ENCODE results near the gene CUL1.

Gene CUL1

GRCh38 chr7:148814922-148815559, 116.3 kb downstream of the CUL1 start:
- DNase-seq = no peak
- Histone ChIP-seq H2BK15ac (ENCODE audit: low read depth, poor library complexity, severe bottlenecking) (no peak overlapping the region), H3K27ac (ENCODE audit: low read length, poor library complexity, severe bottlenecking) (no peak overlapping the region), H2AFZ (ENCODE audit: low read depth, low read length) (no peak overlapping the region), H3K4me3 (ENCODE audit: insufficient read depth in 1 of 2, low read depth in 1 of 2, low read length in 2 of 2) (no peak overlapping the region), H3K79me1 (replicated peaks; ENCODE audit: low read length, poor library complexity, severe bottlenecking) (peaks cover 12% of the 10 kb centered on the region), H3K23ac (ENCODE audit: low read length in 2 of 2) (no peak overlapping the region), H3K27me3 (ENCODE audit: control insufficient read depth in 1 of 2, insufficient read depth in 1 of 2, low read length in 2 of 2) (no peaks in the 10 kb centered on the region), H3K9ac (ENCODE audit: low read length) (no peak overlapping the region), H2BK12ac (ENCODE audit: low read length in 2 of 2) (no peak overlapping the region), H2AK5ac (ENCODE audit: low read length, severe bottlenecking) (no peak overlapping the region), H3K4me1 (ENCODE audit: control insufficient read depth, insufficient read depth, low read depth, low read length) (peaks cover 2% of the 10 kb centered on the region), H3K36me3 (ENCODE audit: control insufficient read depth in 1 of 2, insufficient read depth in 2 of 2, low read depth in 1 of 2, low read length in 2 of 2) (peaks cover 8 to 35% of the 10 kb centered on the region in 2 experiments), H3K9me3 (ENCODE audit: control insufficient read depth, low read length) (no peaks in the 10 kb centered on the region), H3K14ac (ENCODE audit: low read length in 2 of 2) (no peak overlapping the region), H4K8ac (ENCODE audit: low read length) (no peak overlapping the region), H3K4ac (ENCODE audit: low read depth in 1 of 2, low read length in 2 of 2) (no peak overlapping the region), H4K91ac (ENCODE audit: low read length) (no peak overlapping the region), H2BK5ac (ENCODE audit: low read depth, low read length, poor library complexity, severe bottlenecking) (no peak overlapping the region), H3K4me2 (ENCODE audit: low read length, poor library complexity, severe bottlenecking) (no peak overlapping the region), H3K18ac (ENCODE audit: low read depth in 1 of 2, low read length in 2 of 2) (no peak overlapping the region), H2BK120ac (ENCODE audit: low read depth, low read length) (no peak overlapping the region)
- 91% methylated on average over 10 of the region's 10 CpGs for WGBS

GRCh38 chr7:148815612-148816011, 116.9 kb downstream of the CUL1 start:
- Histone ChIP-seq H3K9me3 (ENCODE audit: control insufficient read depth, low read length) (no peaks in the 10 kb centered on the region), H2AK5ac (ENCODE audit: low read length, severe bottlenecking) (no peak overlapping the region), H3K18ac (ENCODE audit: low read depth in 1 of 2, low read length in 2 of 2) (no peak overlapping the region), H2BK120ac (ENCODE audit: low read depth, low read length) (no peak overlapping the region), H3K23ac (ENCODE audit: low read length in 2 of 2) (no peak overlapping the region), H3K79me1 (replicated peaks; ENCODE audit: low read length, poor library complexity, severe bottlenecking) (peaks cover 12% of the 10 kb centered on the region), H3K14ac (ENCODE audit: low read length in 2 of 2) (no peak overlapping the region), H3K4me2 (ENCODE audit: low read length, poor library complexity, severe bottlenecking) (no peak overlapping the region), H2BK15ac (ENCODE audit: low read depth, poor library complexity, severe bottlenecking) (no peak overlapping the region), H4K91ac (ENCODE audit: low read length) (no peak overlapping the region), H3K27ac (ENCODE audit: low read length, poor library complexity, severe bottlenecking) (no peak overlapping the region), H3K4me1 (ENCODE audit: control insufficient read depth, insufficient read depth, low read depth, low read length) (peaks cover 2% of the 10 kb centered on the region), H4K8ac (ENCODE audit: low read length) (no peak overlapping the region), H3K4me3 (ENCODE audit: insufficient read depth in 1 of 2, low read depth in 1 of 2, low read length in 2 of 2) (no peak overlapping the region), H3K9ac (ENCODE audit: low read length) (no peak overlapping the region), H2BK5ac (ENCODE audit: low read depth, low read length, poor library complexity, severe bottlenecking) (no peak overlapping the region), H2AFZ (ENCODE audit: low read depth, low read length) (no peak overlapping the region), H3K36me3 (ENCODE audit: control insufficient read depth in 1 of 2, insufficient read depth in 2 of 2, low read depth in 1 of 2, low read length in 2 of 2) (peaks cover 7 to 35% of the 10 kb centered on the region in 2 experiments), H3K4ac (ENCODE audit: low read depth in 1 of 2, low read length in 2 of 2) (no peak overlapping the region), H2BK12ac (ENCODE audit: low read length in 2 of 2) (no peak overlapping the region), H3K27me3 (ENCODE audit: control insufficient read depth in 1 of 2, insufficient read depth in 1 of 2, low read length in 2 of 2) (no peaks in the 10 kb centered on the region)
- no peak for DNase-seq
- 78% methylated on average over 3 of the region's 3 CpGs for WGBS

- Histone ChIP-seq H3K4me2 (ENCODE audit: low read length, poor library complexity, severe bottlenecking) (no peak overlapping the region), H2AFZ (ENCODE audit: low read depth, low read length) (no peak overlapping the region), H3K79me1 (replicated peaks; ENCODE audit: low read length, poor library complexity, severe bottlenecking) (peaks cover 3% of the 10 kb centered on the region), H3K36me3 (ENCODE audit: control insufficient read depth in 1 of 2, insufficient read depth in 2 of 2, low read depth in 1 of 2, low read length in 2 of 2) (peaks cover 0 to 24% of the 10 kb centered on the region in 2 experiments), H3K18ac (ENCODE audit: low read depth in 1 of 2, low read length in 2 of 2) (no peak overlapping the region), H4K8ac (ENCODE audit: low read length) (no peak overlapping the region), H2BK120ac (ENCODE audit: low read depth, low read length) (no peak overlapping the region), H3K4ac (ENCODE audit: low read depth in 1 of 2, low read length in 2 of 2) (no peak overlapping the region), H2BK15ac (ENCODE audit: low read depth, poor library complexity, severe bottlenecking) (no peak overlapping the region), H2BK12ac (ENCODE audit: low read length in 2 of 2) (no peak overlapping the region), H3K4me3 (ENCODE audit: insufficient read depth in 1 of 2, low read depth in 1 of 2, low read length in 2 of 2) (no peak overlapping the region), H3K27me3 (ENCODE audit: control insufficient read depth in 1 of 2, insufficient read depth in 1 of 2, low read length in 2 of 2) (no peaks in the 10 kb centered on the region), H3K23ac (ENCODE audit: low read length in 2 of 2) (no peak overlapping the region), H3K27ac (ENCODE audit: low read length, poor library complexity, severe bottlenecking) (peak overlapping the region; percentile 67), H2AK5ac (ENCODE audit: low read length, severe bottlenecking) (no peak overlapping the region), H4K91ac (ENCODE audit: low read length) (no peak overlapping the region), H2BK5ac (ENCODE audit: low read depth, low read length, poor library complexity, severe bottlenecking) (no peak overlapping the region), H3K9ac (ENCODE audit: low read length) (no peak overlapping the region), H3K9me3 (ENCODE audit: control insufficient read depth, low read length) (no peaks in the 10 kb centered on the region), H3K4me1 (ENCODE audit: control insufficient read depth, insufficient read depth, low read depth, low read length) (peaks cover 2% of the 10 kb centered on the region), H3K14ac (ENCODE audit: low read length in 2 of 2) (no peak overlapping the region)
- peak; percentile 28 for DNase-seq
- 44% methylated on average over 2 of the region's 6 CpGs for WGBS
Measured at GRCh38 chr7:148819697-148820360, 121.1 kb downstream of the CUL1 start.

GRCh38 chr7:148821422-148821821, 122.7 kb downstream of the CUL1 start:
- peaks cover 0 to 18% of the 10 kb centered on the region in 2 experiments for H3K36me3 ChIP-seq (ENCODE audit: control insufficient read depth in 1 of 2, insufficient read depth in 2 of 2, low read depth in 1 of 2, low read length in 2 of 2)
- no peak overlapping the region for H4K8ac ChIP-seq (ENCODE audit: low read length)
- H3K23ac ChIP-seq (ENCODE audit: low read length in 2 of 2) = no peak overlapping the region
- H2AFZ ChIP-seq (ENCODE audit: low read depth, low read length) = no peak overlapping the region
- no peak overlapping the region for H3K4me2 ChIP-seq (ENCODE audit: low read length, poor library complexity, severe bottlenecking)
- H2BK12ac ChIP-seq (ENCODE audit: low read length in 2 of 2) = no peak overlapping the region
- no peak overlapping the region for H3K27ac ChIP-seq (ENCODE audit: low read length, poor library complexity, severe bottlenecking)
- peaks cover 2% of the 10 kb centered on the region for H3K4me1 ChIP-seq (ENCODE audit: control insufficient read depth, insufficient read depth, low read depth, low read length)
- H3K9me3 ChIP-seq (ENCODE audit: control insufficient read depth, low read length) = no peaks in the 10 kb centered on the region
- no peak overlapping the region for H3K14ac ChIP-seq (ENCODE audit: low read length in 2 of 2)
- H2BK5ac ChIP-seq (ENCODE audit: low read depth, low read length, poor library complexity, severe bottlenecking) = no peak overlapping the region
- no peak overlapping the region for H3K4ac ChIP-seq (ENCODE audit: low read depth in 1 of 2, low read length in 2 of 2)
- DNase-seq = no peak
- H2BK120ac ChIP-seq (ENCODE audit: low read depth, low read length) = no peak overlapping the region
- no peak overlapping the region for H3K9ac ChIP-seq (ENCODE audit: low read length)
- H2BK15ac ChIP-seq (ENCODE audit: low read depth, poor library complexity, severe bottlenecking) = no peak overlapping the region
- WGBS = 96% methylated on average over 2 of the region's 2 CpGs
- H2AK5ac ChIP-seq (ENCODE audit: low read length, severe bottlenecking) = peak overlapping the region; percentile 2
- H3K4me3 ChIP-seq (ENCODE audit: insufficient read depth in 1 of 2, low read depth in 1 of 2, low read length in 2 of 2) = no peak overlapping the region
- no peak overlapping the region for H4K91ac ChIP-seq (ENCODE audit: low read length)
- no peaks in the 10 kb centered on the region for H3K27me3 ChIP-seq (ENCODE audit: control insufficient read depth in 1 of 2, insufficient read depth in 1 of 2, low read length in 2 of 2)
- H3K18ac ChIP-seq (ENCODE audit: low read depth in 1 of 2, low read length in 2 of 2) = no peak overlapping the region
- H3K79me1 ChIP-seq (replicated peaks; ENCODE audit: low read length, poor library complexity, severe bottlenecking) = peaks cover 4% of the 10 kb centered on the region
